ENCODE data around the gene SF3A1.

Gene SF3A1

GRCh38 chr22:30285176-30285845, 71.4 kb downstream of the SF3A1 start:
- DNase-seq: no peak

GRCh38 chr22:30284666-30285065, 72.0 kb downstream of the SF3A1 start:
- DNase-seq: no peak

GRCh38 chr22:30284172-30284571, 72.5 kb downstream of the SF3A1 start:
- DNase-seq: no peak

- no peak for DNase-seq
Observed at GRCh38 chr22:30283342-30283741, 73.4 kb downstream of the SF3A1 start.

GRCh38 chr22:30282616-30283046, 74.1 kb downstream of the SF3A1 start:
- no peak for DNase-seq
